ENCODE data around the gene GOLIM4. TPM values are rescaled to one million over a fixed set of nuclear protein-coding genes. Genes with fewer than 3 reads are reported as not detected.

The GOLIM4 gene
- total RNA-seq, 2 experiments from 2014 or later = 1.6 to 1.7 TPM

DNA sequence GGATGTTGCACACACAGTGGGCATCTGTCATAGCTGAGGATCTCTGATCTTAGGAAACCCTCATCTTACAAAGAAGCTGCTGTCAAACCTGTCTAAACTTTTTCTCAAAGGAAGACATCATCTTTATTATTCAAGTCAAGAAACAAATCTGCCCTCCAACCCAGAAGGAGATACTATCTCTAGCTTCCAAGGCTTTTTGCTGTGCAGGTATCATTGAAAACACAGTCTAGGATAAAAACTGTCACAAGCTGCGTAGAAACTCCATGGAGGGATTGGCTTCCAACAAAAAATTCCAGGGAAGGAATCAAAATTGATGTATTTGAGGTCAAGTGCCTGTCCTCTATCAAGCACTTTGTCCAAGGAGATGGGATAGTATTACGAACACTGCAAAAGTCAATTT lies 89.1 kb downstream of the GOLIM4 start:
- ChIA-PET CTCF (interaction anchor here (0.6 kb wide), 1 partner anchor 205 kb away, joined by 4 read pairs; no protein-coding TSS in a partner anchor), POLR2A (no interaction called here)
- no peak for DNase-seq
- no peak overlapping the region for H3K4me3 Mint-ChIP-seq
- no peaks in the 10 kb centered on the region for H3K27me3 Mint-ChIP-seq
- H3K27ac Mint-ChIP-seq = no peak overlapping the region
- no peaks in the 10 kb centered on the region for H3K9me3 Mint-ChIP-seq
- H3K36me3 Mint-ChIP-seq (ENCODE audit: low read depth) = no peaks in the 10 kb centered on the region
- no peaks in the 10 kb centered on the region for H3K4me1 Mint-ChIP-seq

DNA sequence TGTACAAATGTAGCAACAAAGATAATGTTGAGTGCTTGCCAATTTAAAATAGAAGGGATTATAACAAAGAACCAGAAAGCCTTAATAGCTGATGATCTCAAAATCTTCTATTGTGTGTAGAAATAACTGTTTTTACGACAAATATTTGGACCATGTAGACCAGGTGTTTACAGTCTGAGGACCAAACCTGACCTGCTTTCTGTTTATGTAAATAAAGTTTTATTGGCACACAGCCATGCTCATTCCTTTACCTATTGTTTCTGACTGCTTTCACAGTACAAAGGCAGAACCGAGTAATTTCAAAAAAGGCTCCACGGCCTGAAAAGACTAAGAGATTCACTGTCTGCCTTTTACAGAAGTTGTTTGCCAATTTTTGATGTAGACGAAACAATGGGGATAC lies 91.8 kb downstream of the GOLIM4 start:
- DNase-seq = no peak
- Mint-ChIP-seq H3K27ac (no peak overlapping the region), H3K4me3 (no peak overlapping the region), H3K4me1 (no peaks in the 10 kb centered on the region), H3K27me3 (no peaks in the 10 kb centered on the region), H3K36me3 (ENCODE audit: low read depth) (no peaks in the 10 kb centered on the region), H3K9me3 (no peaks in the 10 kb centered on the region)
- CTCF ChIA-PET = no interaction called here
- POLR2A ChIA-PET = no interaction called here

DNA sequence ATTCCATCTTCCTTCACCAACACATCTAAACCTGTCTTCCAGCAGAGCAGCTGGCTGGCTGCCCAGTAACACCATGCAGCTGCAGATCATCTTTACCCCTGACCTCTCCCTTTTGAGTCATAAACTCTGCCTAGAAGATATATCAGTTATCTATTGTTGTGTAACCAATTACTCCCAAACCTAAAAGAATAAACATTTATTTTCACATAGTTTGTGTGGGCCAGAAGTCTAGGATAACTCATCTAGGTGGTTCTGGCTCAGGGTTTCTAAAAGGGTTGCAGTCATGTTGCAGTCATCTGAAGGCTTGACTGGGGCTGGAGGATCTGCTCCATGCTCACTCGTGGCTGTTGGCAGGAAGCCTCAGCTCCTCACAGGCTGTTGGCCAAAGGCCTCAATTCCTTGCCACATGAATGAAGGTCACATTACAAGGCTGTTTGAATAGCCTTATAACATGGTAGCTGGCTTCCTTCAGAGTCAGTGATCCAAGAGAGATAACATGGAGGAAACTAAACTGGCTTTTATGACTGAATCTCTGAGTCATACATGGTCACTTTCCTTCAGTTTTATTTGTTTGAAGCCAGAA lies 92.8 kb downstream of the GOLIM4 start:
- no peak overlapping the region for H3K4me3 Mint-ChIP-seq
- no peaks in the 10 kb centered on the region for H3K4me1 Mint-ChIP-seq
- ChIA-PET CTCF (no interaction called here), POLR2A (no interaction called here)
- no peaks in the 10 kb centered on the region for H3K9me3 Mint-ChIP-seq
- DNase-seq = no peak
- no peak overlapping the region for H3K27ac Mint-ChIP-seq
- no peaks in the 10 kb centered on the region for H3K27me3 Mint-ChIP-seq
- H3K36me3 Mint-ChIP-seq (ENCODE audit: low read depth) = no peaks in the 10 kb centered on the region

DNA sequence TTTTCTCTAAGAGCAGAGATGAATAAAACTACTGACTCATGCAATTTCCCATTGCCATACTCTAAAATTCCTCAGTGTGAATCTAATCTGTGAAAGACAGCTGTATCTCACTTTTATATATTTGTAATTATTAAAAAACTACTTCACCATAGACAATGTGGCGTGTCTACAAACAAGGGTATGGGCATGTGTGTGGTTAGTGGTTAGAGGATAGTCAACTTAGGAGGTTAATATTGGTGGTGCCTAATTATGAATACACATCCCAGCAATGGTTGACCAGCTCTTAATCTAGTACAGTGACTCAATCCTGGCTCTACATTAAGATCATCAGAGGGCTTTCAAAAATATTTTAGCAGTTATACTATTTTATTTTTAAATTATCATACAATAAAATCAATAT lies 94.5 kb downstream of the GOLIM4 start:
- peaks cover 3% of the 10 kb centered on the region for H3K27me3 Mint-ChIP-seq
- H3K4me1 Mint-ChIP-seq = no peaks in the 10 kb centered on the region
- POLR2A ChIA-PET = no interaction called here
- no peaks in the 10 kb centered on the region for H3K9me3 Mint-ChIP-seq
- DNase-seq = no peak
- CTCF ChIA-PET = no interaction called here
- no peak overlapping the region for H3K4me3 Mint-ChIP-seq
- no peaks in the 10 kb centered on the region for H3K36me3 Mint-ChIP-seq (ENCODE audit: low read depth)
- no peak overlapping the region for H3K27ac Mint-ChIP-seq

DNA sequence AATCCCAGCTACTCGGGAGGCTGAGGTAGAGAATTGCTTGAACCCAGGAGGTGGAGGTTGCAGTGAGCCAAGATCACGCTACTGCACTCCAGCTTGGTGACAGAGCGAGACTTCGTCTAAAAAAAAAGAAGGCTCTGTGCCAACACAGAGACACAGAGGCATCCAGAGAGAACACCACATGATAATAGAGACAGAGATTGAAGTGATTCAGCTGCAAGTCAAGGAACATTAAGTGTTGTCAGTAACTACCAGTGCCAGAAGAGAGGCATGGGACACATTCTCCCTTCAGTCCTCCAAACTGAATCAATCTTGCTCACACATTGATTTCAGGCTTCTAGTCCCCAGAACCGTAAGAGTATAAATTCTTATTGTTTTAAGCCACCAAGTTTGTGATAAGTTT lies 97.5 kb downstream of the GOLIM4 start:
- Mint-ChIP-seq H3K9me3 (no peaks in the 10 kb centered on the region), H3K27ac (no peak overlapping the region), H3K36me3 (ENCODE audit: low read depth) (no peaks in the 10 kb centered on the region), H3K4me1 (no peaks in the 10 kb centered on the region), H3K27me3 (peaks cover 7% of the 10 kb centered on the region), H3K4me3 (no peak overlapping the region)
- CTCF ChIA-PET = no interaction called here
- POLR2A ChIA-PET = no interaction called here
- DNase-seq = no peak

DNA sequence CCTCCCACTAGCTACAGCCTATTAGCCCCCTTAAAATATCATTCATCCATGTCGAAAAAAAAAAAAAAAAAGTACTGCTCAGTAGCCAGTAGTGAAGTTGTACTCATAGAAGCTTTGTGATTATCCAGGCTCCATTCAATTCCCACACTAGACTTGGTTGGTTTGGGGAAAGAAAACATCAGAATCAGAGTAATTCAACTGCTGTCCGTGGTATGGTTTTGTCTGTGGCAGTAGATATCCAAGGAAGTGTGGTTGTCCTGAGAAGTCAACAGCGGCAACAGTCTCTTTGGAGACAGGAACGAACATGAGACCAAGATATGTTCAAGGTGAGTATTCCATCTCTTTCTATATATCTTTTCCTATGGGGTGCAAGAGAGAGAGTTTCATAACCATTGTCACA lies 99.2 kb downstream of the GOLIM4 start:
- Mint-ChIP-seq H3K9me3 (no peaks in the 10 kb centered on the region), H3K4me3 (no peak overlapping the region), H3K27me3 (peaks cover 7% of the 10 kb centered on the region), H3K4me1 (no peaks in the 10 kb centered on the region), H3K27ac (no peak overlapping the region), H3K36me3 (ENCODE audit: low read depth) (no peaks in the 10 kb centered on the region)
- POLR2A ChIA-PET = no interaction called here
- CTCF ChIA-PET = interaction anchor here (0.7 kb wide), 1 partner anchor 35 kb away, joined by 3 read pairs; no protein-coding TSS in a partner anchor
- no peak for DNase-seq

DNA sequence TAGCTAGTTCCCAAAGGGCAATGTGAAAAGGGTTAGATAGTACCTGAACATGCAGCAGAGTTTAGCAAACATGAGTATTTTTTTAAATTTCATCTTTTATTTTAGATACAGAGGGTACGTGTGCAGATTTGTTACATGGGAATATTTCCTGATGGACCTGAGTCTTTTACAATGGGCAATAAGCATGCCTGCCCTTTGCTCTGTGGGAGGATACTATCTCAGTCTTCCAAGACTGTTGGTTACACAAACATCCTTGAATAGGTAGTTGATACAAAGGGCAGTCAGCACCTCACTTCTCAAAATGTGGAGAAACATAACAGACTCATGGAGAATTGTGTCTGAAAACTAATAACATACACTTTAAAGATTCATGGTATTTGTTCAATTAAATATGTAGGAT lies 103.3 kb downstream of the GOLIM4 start:
- H3K27me3 Mint-ChIP-seq = peaks cover 7% of the 10 kb centered on the region
- no peak for DNase-seq
- H3K9me3 Mint-ChIP-seq = no peaks in the 10 kb centered on the region
- H3K36me3 Mint-ChIP-seq (ENCODE audit: low read depth) = no peaks in the 10 kb centered on the region
- ChIA-PET POLR2A (no interaction called here), CTCF (no interaction called here)
- no peak overlapping the region for H3K4me3 Mint-ChIP-seq
- H3K4me1 Mint-ChIP-seq = no peaks in the 10 kb centered on the region
- H3K27ac Mint-ChIP-seq = no peak overlapping the region

DNA sequence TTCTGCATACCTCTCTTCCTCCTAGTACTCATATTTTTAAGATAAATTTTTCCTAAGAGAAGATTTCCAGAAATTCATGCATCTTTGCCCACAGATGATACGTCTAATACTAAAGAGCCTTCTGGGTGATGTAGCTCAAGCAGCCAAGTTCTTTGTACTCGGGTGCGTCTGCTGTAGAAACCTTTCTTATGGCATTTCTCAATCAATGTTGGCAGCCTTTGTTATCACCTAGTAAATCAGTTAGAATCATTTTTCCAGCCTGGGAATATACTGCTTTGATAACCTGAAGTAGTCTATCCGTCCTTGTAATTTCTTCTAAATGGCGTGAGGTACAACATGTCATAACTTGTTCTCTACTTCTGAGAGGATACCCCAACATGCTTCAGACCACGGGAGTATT lies 104.5 kb downstream of the GOLIM4 start:
- POLR2A ChIA-PET = no interaction called here
- Mint-ChIP-seq H3K27me3 (peaks cover 7% of the 10 kb centered on the region), H3K9me3 (no peaks in the 10 kb centered on the region), H3K27ac (no peak overlapping the region), H3K4me3 (no peak overlapping the region), H3K36me3 (ENCODE audit: low read depth) (no peaks in the 10 kb centered on the region), H3K4me1 (no peaks in the 10 kb centered on the region)
- CTCF ChIA-PET = no interaction called here
- no peak for DNase-seq

DNA sequence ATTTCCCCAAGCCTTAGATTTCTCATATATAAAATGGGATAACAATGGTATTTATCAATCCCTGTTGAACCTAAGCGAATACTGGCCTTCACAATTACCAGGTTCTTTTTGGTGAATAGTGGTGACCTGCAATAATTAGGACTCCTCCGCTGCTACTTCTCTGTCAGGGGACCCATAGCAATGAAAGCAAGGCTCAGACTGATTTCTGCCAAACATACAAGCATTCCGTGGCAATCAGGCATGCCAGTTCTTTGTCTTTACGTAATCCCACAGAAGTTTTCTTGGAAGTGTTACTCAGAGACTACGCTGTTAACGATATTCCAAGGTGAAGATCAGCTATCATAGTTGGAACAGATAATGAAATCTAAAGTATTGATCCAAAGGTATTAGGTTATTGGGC lies 105.7 kb downstream of the GOLIM4 start:
- H3K27me3 Mint-ChIP-seq = peaks cover 11% of the 10 kb centered on the region
- ChIA-PET POLR2A (no interaction called here), CTCF (no interaction called here)
- H3K4me3 Mint-ChIP-seq = no peak overlapping the region
- no peak overlapping the region for H3K27ac Mint-ChIP-seq
- H3K36me3 Mint-ChIP-seq (ENCODE audit: low read depth) = no peaks in the 10 kb centered on the region
- no peak for DNase-seq
- H3K9me3 Mint-ChIP-seq = no peaks in the 10 kb centered on the region
- H3K4me1 Mint-ChIP-seq = no peaks in the 10 kb centered on the region

DNA sequence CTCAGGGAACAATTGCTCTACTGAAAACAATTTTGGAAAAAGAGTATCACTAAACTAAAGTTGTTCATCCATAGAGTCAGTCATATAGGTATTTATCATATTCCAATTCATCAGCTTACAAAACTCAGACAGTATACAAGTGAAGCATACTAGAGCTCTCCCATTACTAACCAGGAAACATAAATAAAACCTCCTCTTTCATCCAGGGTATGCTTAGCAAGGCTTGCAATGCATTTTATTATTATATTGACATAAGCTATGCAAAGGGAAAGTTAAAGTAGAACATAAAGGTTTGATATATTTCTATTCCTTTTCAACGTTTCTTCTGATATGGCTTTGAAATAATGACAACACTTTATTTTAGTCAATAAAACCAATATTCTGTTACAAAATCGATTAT lies 106.7 kb downstream of the GOLIM4 start:
- peaks cover 11% of the 10 kb centered on the region for H3K27me3 Mint-ChIP-seq
- no peak overlapping the region for H3K4me3 Mint-ChIP-seq
- ChIA-PET POLR2A (no interaction called here), CTCF (no interaction called here)
- no peak for DNase-seq
- H3K36me3 Mint-ChIP-seq (ENCODE audit: low read depth) = no peaks in the 10 kb centered on the region
- H3K27ac Mint-ChIP-seq = no peak overlapping the region
- no peaks in the 10 kb centered on the region for H3K4me1 Mint-ChIP-seq
- no peaks in the 10 kb centered on the region for H3K9me3 Mint-ChIP-seq

DNA sequence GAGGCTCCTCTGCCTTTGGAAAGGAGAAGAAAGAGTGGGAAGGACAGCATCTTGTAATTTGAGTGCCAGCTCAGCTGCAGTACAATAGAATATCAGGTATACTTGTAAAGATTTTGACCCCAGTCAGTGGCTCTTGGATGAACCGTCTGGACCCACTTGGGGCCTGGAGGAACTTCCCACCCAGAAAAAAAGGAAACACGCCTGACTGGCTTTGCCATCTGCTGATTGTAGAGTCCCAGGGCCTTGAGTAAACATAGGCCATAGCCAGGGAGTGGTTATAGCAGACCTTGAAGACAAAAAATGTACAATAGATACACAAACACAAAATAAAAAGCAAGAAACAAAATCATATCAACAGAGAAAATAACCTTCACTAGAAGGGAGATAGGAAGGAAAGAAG lies 112.1 kb downstream of the GOLIM4 start:
- Mint-ChIP-seq H3K27ac (no peak overlapping the region), H3K27me3 (peaks cover 8% of the 10 kb centered on the region), H3K36me3 (ENCODE audit: low read depth) (no peaks in the 10 kb centered on the region), H3K9me3 (no peaks in the 10 kb centered on the region), H3K4me1 (no peaks in the 10 kb centered on the region), H3K4me3 (no peak overlapping the region)
- CTCF ChIA-PET = no interaction called here
- POLR2A ChIA-PET = no interaction called here
- DNase-seq = no peak

DNA sequence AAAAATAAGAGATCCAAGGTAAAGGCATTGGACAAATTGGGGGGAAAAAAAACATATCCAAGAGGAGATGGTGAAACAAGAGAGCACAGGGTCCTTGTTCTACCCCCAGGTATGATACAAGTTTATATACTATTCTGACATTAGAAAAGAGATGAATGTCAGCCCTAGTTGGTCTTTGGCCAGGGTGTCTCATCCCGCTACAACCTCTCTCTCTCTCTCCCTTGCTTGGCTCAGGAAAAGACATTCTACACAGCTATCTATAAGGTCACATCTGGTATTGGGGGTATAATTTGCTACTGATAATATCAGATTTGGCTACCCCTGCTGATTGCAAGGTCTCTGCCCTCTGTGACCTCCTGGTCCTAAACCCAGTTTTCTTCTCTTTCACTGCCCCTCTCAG lies 117.2 kb downstream of the GOLIM4 start:
- CTCF ChIA-PET = no interaction called here
- Mint-ChIP-seq H3K4me1 (no peaks in the 10 kb centered on the region), H3K9me3 (no peaks in the 10 kb centered on the region), H3K27ac (no peak overlapping the region), H3K27me3 (no peaks in the 10 kb centered on the region), H3K4me3 (no peak overlapping the region), H3K36me3 (ENCODE audit: low read depth) (no peaks in the 10 kb centered on the region)
- POLR2A ChIA-PET = no interaction called here
- no peak for DNase-seq

DNA sequence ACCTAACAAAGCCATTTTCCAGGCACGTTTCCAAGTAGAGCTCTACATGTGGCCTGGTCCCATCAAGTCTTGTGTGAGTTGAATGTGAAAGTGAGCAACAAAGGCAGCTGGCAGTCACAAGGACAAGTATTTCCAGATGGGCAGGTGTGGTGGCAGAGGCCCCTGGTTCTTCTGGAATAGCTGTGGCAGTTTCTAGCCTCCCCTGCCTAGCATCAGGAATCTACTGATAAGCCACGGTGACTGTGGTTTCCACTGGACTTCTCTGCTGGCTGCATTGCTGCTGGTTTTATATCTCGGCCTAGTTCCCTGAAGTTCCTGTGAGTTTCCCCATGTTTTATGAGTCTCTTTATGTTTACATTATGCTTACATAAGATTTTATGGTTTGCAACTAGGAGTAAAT lies 117.7 kb downstream of the GOLIM4 start:
- ChIA-PET CTCF (no interaction called here), POLR2A (no interaction called here)
- no peaks in the 10 kb centered on the region for H3K27me3 Mint-ChIP-seq
- H3K9me3 Mint-ChIP-seq = no peaks in the 10 kb centered on the region
- no peak overlapping the region for H3K27ac Mint-ChIP-seq
- no peak for DNase-seq
- H3K4me3 Mint-ChIP-seq = no peak overlapping the region
- H3K36me3 Mint-ChIP-seq (ENCODE audit: low read depth) = no peaks in the 10 kb centered on the region
- no peaks in the 10 kb centered on the region for H3K4me1 Mint-ChIP-seq

DNA sequence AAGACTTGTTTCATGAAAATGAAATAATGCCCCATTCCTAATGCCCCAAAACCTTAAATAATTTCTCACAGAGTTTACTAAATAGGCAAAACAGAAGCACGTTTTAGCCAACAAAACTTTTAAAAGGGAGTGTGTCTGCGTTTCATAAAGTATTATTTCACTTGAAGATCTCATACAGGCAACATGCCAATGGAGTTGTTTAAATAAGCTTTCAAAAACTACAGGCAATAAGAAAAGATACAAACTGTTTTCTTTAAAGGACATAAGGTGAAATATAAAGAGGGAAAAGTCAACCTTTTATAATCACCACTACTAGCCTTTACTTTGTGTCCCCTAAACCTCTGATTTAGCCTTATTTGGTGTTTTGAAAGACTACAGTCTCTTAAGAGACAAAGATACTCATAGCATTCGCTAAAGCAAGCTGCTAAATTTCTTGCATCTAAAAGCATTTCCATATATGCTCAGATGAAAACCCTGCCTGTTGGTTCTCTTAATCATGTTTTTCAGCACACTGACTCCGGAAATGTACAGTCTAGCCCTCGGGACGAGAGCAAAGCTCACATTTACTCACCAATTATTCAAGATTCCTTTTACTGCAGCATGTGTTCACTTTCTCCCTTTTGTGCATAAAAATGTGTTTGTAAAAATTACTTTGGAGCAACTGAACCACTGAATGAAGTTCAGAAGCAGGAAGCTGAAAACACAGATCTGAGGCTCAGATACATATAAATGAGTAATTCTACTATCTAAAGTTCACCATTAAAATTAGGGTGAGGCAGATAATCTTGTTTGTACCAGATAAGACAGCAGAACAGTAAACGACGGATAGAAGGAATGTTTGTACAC lies 119.0 kb downstream of the GOLIM4 start:
- no peak for DNase-seq
- Mint-ChIP-seq H3K36me3 (ENCODE audit: low read depth) (no peaks in the 10 kb centered on the region), H3K27me3 (no peaks in the 10 kb centered on the region), H3K27ac (no peak overlapping the region), H3K4me3 (no peak overlapping the region), H3K9me3 (no peaks in the 10 kb centered on the region), H3K4me1 (no peaks in the 10 kb centered on the region)
- ChIA-PET CTCF (no interaction called here), POLR2A (no interaction called here)

Measured in activated CD4-positive, alpha-beta T cell treated with anti-CD3 and anti-CD28 coated beads, Interleukin-2, amount 10 ng/mL, durations not matched to agents 7 days and 5 days (primary cell).